ENCODE results near the gene HORMAD1. TPM values are rescaled to one million over a fixed set of nuclear protein-coding genes. Genes with fewer than 3 reads are reported as not detected.
"Not testable (repeated sequence)": the region's sequence is repeated elsewhere in the genome, so short reads cannot be mapped to it uniquely, and the experiment has no call there.

HORMAD1 gene
- not detected in 2 replicates for total RNA-seq (2014; rRNA removed; shearing (Covaris generic))

GRCh38 chr1:150720703-150721102 is at the start of gene HORMAD1:
Gene HORMAD1 (minus strand): TSS chr1:150720895. CDS start chr1:150719505, 1,390 bp downstream.
- DNase-seq (ENCODE audit: low spot score), result no peak

- not testable (repeated sequence) for DNase-seq (ENCODE audit: low spot score)
Measured at GRCh38 chr1:150767704-150768103, 47.0 kb upstream of the HORMAD1 start.

- DNase-seq (ENCODE audit: low spot score), result not testable (repeated sequence)
Measured at GRCh38 chr1:150765977-150766301, 45.2 kb upstream of the HORMAD1 start.

GRCh38 chr1:150765296-150765976 is 44.7 kb upstream of the HORMAD1 start, which contains the start of gene CTSS:
Gene CTSS (minus strand): TSS chr1:150765778. CDS start chr1:150764763, 1,015 bp downstream.
- no peak for DNase-seq (ENCODE audit: low spot score)

- DNase-seq (ENCODE audit: low spot score), result peak; percentile 43
Measured at GRCh38 chr1:150764617-150765101, 44.0 kb upstream of the HORMAD1 start.

- no peak for DNase-seq (ENCODE audit: low spot score)
Measured at GRCh38 chr1:150763018-150763417, 42.3 kb upstream of the HORMAD1 start.

GRCh38 chr1:150762552-150762951 is 41.9 kb upstream of the HORMAD1 start:
- no peak for DNase-seq (ENCODE audit: low spot score)

- no peak for DNase-seq (ENCODE audit: low spot score)
Measured at GRCh38 chr1:150761801-150762200, 41.1 kb upstream of the HORMAD1 start.

GRCh38 chr1:150760013-150760412 is 39.3 kb upstream of the HORMAD1 start:
- no peak for DNase-seq (ENCODE audit: low spot score)

GRCh38 chr1:150753416-150753815 is 32.7 kb upstream of the HORMAD1 start:
- DNase-seq (ENCODE audit: low spot score), result no peak

- no peak for DNase-seq (ENCODE audit: low spot score)
Measured at GRCh38 chr1:150751443-150751842, 30.7 kb upstream of the HORMAD1 start.

GRCh38 chr1:150749720-150750311 is 29.1 kb upstream of the HORMAD1 start:
- DNase-seq (ENCODE audit: low spot score), result no peak

- no peak for DNase-seq (ENCODE audit: low spot score)
Measured at GRCh38 chr1:150748878-150749719, 28.4 kb upstream of the HORMAD1 start.

- DNase-seq (ENCODE audit: low spot score), result no peak
Measured at GRCh38 chr1:150730130-150730721, 9.5 kb upstream of the HORMAD1 start.

GRCh38 chr1:150724336-150724735 is 3.6 kb upstream of the HORMAD1 start:
- no peak for DNase-seq (ENCODE audit: low spot score)

GRCh38 chr1:150720098-150720497 is 597 bp downstream of the HORMAD1 start:
- no peak for DNase-seq (ENCODE audit: low spot score)

GRCh38 chr1:150718225-150718891 is 2.3 kb downstream of the HORMAD1 start:
- DNase-seq (ENCODE audit: low spot score), result no peak

GRCh38 chr1:150709031-150709430 is 11.7 kb downstream of the HORMAD1 start:
- DNase-seq (ENCODE audit: low spot score), result not testable (repeated sequence)

- DNase-seq (ENCODE audit: low spot score), result no peak
Measured at GRCh38 chr1:150708595-150708994, 12.1 kb downstream of the HORMAD1 start.

- no peak for DNase-seq (ENCODE audit: low spot score)
Measured at GRCh38 chr1:150706091-150706490, 14.6 kb downstream of the HORMAD1 start.

- no peak for DNase-seq (ENCODE audit: low spot score)
Measured at GRCh38 chr1:150703427-150703826, 17.3 kb downstream of the HORMAD1 start.

All from H4 (cell line).